PFSK-1 (cell line): Measurements from ENCODE around the gene GNA14.

ENCODE experiments used
- FOXP2 ChIP-seq: optimal IDR thresholded peaks from 2 replicates; pipeline ENCODE3; 2011; ENCODE audit warnings: borderline replicate concordance, control low read depth, inconsistent platforms; ENCODE audit not compliant: insufficient read depth; ENCODE audit errors: extremely low read length, extremely low read depth
- POLR2AphosphoS5 ChIP-seq: IDR thresholded peaks from 2 replicates; pipeline ENCODE4 v1.6.1; 2012; ENCODE audit warnings: low read depth, mild to moderate bottlenecking, control low read depth, low read length, moderate library complexity
- REST ChIP-seq, 2 experiments: IDR thresholded peaks; 2 replicates each; pipeline versions ENCODE4 v1.6.1 to v1.8.0; 2011 to 2012; ENCODE audit warnings: low read depth in 2 of 2, low read length in 2 of 2, control low read depth in 1 of 2, inconsistent platforms in 1 of 2, mild to moderate bottlenecking in 1 of 2, moderate library complexity in 1 of 2; ENCODE audit not compliant: insufficient read depth in 1 of 2
- SIN3A ChIP-seq: IDR thresholded peaks from 2 replicates; pipeline ENCODE4 v1.6.1; 2012; ENCODE audit warnings: mild to moderate bottlenecking, low read length, moderate library complexity, borderline replicate concordance; ENCODE audit not compliant: insufficient read depth
- TAF1 ChIP-seq: IDR thresholded peaks from 2 replicates; pipeline ENCODE4 v1.6.1; 2012; ENCODE audit warnings: low read length, control low read depth, borderline replicate concordance; ENCODE audit not compliant: insufficient read depth

- no peak for TF ChIP-seq TAF1
- TF ChIP-seq POLR2AphosphoS5, result no peak
- TF ChIP-seq REST (IDR thresholded peaks at IDR 0.05; ENCODE audit: insufficient read depth in 1 of 2, low read depth in 2 of 2, low read length in 2 of 2), result no peak
- TF ChIP-seq SIN3A, result no peak
- no peak for TF ChIP-seq FOXP2
These were observed at the start of gene GNA14 for GRCh38 chr9:77648234-77649108.
